GM12801 (cell line): Measurements from ENCODE around the gene SCGB1D4.

Experiments used
- TF ChIP-seq, protein P1 (sequence below): IDR thresholded peaks from one replicate; pipeline ENCODE4 v1.5.1; 2011; ENCODE audit warnings: control low read depth; ENCODE audit not compliant: insufficient read length; ENCODE audit errors: extremely low read depth

SCGB1D4 gene

DNA sequence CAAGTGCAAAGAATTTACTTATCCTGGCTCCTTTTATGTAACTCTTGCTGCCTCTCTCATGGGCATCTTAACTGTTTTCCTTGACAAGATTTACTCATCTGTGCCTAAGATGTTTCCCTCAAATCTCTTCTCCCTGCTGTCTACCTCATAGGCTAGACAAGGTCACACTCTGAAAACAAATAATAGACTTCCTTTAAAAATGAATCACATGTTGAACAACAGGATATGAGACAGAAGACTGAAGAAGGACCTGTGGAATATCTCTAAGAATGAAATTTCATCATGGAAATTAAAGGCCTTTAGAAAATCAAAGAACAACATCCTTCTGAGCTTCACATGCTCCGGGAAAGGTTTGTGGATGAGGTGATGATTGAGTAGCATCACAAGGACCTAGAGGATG is 34.9 kb downstream of the SCGB1D4 start:
- TF ChIP-seq, protein P1, sequence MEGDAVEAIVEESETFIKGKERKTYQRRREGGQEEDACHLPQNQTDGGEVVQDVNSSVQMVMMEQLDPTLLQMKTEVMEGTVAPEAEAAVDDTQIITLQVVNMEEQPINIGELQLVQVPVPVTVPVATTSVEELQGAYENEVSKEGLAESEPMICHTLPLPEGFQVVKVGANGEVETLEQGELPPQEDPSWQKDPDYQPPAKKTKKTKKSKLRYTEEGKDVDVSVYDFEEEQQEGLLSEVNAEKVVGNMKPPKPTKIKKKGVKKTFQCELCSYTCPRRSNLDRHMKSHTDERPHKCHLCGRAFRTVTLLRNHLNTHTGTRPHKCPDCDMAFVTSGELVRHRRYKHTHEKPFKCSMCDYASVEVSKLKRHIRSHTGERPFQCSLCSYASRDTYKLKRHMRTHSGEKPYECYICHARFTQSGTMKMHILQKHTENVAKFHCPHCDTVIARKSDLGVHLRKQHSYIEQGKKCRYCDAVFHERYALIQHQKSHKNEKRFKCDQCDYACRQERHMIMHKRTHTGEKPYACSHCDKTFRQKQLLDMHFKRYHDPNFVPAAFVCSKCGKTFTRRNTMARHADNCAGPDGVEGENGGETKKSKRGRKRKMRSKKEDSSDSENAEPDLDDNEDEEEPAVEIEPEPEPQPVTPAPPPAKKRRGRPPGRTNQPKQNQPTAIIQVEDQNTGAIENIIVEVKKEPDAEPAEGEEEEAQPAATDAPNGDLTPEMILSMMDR = no peak

DNA sequence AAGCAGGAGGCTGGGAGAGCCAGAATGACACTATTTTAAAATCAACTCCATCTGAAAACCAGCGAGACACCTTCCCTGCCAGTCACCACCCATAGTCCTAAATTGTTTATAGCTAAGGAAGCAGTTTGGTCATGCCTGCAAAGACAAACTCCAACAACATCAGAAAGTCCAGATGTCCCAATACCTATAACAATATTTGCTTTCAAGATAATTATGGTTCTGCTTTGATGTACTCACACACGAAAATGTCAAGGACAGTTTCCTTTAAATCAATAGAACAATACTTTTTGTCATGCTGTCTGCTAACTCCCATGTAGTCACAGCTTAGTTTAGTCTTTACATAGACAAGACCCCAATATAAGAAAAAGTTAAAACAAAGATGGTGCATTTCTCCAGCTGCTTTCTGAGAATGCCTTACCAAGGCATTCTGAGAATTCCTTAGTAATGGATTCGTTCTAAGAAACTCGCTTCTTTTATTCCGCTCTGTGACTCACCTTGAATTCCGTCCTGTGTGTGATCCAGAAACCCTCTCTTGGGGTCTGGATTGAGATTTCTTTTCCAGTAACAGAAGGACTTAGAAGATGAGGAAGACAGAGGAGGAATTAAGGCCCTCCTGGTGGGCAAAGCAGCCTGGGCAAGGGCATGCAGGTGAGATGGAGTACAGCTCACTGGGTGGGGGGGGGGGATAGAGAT is 38.5 kb downstream of the SCGB1D4 start:
- TF ChIP-seq, protein P1 = no peak

DNA sequence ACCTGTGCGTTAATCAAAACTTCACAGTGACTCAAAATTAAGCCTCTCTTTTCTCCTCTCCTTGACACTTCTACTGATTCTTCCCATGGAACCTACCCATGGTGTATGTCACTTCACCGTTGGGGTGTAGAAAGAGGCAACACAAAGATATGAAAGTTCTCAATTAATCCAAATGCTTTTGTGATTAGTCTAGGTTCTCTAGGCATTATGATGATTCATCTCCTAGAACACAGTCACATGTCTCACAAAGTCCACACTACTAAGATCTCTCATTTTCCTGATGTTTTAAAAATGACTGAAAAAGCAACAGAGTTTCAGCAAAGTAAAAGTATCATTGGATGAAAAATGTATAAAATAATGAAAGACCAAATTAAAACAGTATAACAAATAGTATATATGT is 42.6 kb downstream of the SCGB1D4 start:
- TF ChIP-seq, protein P1 = no peak

DNA sequence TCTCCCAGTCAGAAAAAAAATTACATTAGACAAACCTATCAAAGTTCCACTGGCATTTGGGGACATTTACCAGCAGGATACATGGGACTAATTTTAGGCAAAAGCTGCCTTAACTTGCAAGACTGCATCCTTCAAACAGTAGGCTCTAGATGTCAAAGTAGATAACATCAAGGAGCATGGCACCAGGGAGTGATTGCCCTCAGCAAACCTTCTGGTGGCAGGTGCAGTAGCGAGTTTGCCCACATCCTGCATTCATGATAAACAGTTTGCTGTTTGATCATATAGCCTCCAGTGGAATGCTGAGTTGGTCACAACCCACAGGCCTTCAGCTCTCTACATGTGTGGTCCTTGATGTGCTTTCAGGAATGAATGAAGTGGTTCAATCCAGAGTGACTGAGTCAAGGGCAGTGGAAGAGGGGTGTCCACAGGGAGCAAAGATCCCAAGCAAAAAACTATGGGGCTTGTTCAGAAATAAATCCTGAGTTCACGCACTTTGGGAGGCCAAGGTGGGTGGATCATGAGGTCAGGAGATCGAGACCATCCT is 44.8 kb downstream of the SCGB1D4 start:
- TF ChIP-seq, protein P1 = no peak

DNA sequence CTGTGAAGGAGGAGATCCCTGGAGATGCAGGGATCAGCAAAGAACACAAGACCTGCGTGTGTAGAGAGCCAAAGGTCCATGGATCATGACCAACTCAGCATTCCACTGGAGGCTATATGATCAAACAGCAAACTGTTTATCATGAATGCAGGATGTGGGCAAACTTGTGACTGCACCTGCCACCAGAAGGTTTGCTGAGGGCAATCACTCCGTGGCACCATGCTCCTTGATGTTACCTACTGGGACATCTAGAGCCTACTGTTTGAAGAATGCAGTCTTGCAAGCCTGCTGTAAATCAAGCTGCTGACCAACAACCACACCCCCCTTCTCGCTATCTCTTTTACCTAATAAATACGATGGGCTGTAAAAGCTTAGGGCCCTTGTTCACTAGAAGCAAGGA is 47.2 kb downstream of the SCGB1D4 start:
- TF ChIP-seq, protein P1 = no peak
